Nephron (organoid): ENCODE results near the gene ETAA1.

Experiments used
- H3K27ac Mint-ChIP-seq, 3 experiments: 2 replicates each; pipeline ENCODE4 v1.8.0; 2020; ENCODE audit warnings: mixed read lengths in 3 of 3, mild to moderate bottlenecking in 2 of 3, moderate library complexity in 1 of 3
- H3K27me3 Mint-ChIP-seq: 2 replicates; pipeline ENCODE4 v1.8.0; 2021; ENCODE audit warnings: low read depth, mild to moderate bottlenecking, moderate library complexity, mixed read lengths
- H3K36me3 Mint-ChIP-seq: 2 replicates; pipeline ENCODE4 v1.8.0; 2020; ENCODE audit warnings: low read depth, mixed read lengths
- H3K4me1 Mint-ChIP-seq: 2 replicates; pipeline ENCODE4 v1.8.0; 2020; ENCODE audit warnings: mixed read lengths
- H3K4me3 Mint-ChIP-seq, 3 experiments: 2 replicates each; pipeline ENCODE4 v1.8.0; 2020; ENCODE audit warnings: mild to moderate bottlenecking in 3 of 3, mixed read lengths in 3 of 3, moderate library complexity in 2 of 3
- H3K9me3 Mint-ChIP-seq: 2 replicates; pipeline ENCODE4 v1.8.0; 2020; ENCODE audit warnings: mixed read lengths
- CTCF ChIP-seq, 3 experiments: fragments of 200-600 bp; sonication (generic); IDR thresholded peaks; one replicate each; pipeline ENCODE4 v1.5.0; 2021; ENCODE audit warnings: antibody characterized with exemption in 3 of 3; ENCODE audit not compliant: unreplicated experiment in 3 of 3

ETAA1 gene

GRCh38 chr2:67455219-67456142, 58.3 kb downstream of the ETAA1 start:
- no peak for TF ChIP-seq CTCF (IDR thresholded peaks at IDR 0.05; ENCODE audit: unreplicated experiment in 3 of 3)
- Mint-ChIP-seq H3K36me3 (no peaks in the 10 kb centered on the region), H3K9me3 (no peaks in the 10 kb centered on the region), H3K4me3 (no peak overlapping the region), H3K27ac (peak overlapping the region in 2 of 3 experiments; percentile 2 to 40), H3K27me3 (no peaks in the 10 kb centered on the region), H3K4me1 (peaks cover 11% of the 10 kb centered on the region)

- peaks cover 11% of the 10 kb centered on the region for H3K4me1 Mint-ChIP-seq
Measured at GRCh38 chr2:67456428-67456827, 59.3 kb downstream of the ETAA1 start.

GRCh38 chr2:67457699-67458098, 60.6 kb downstream of the ETAA1 start:
- no peak overlapping the region for H3K27ac Mint-ChIP-seq
- no peak for TF ChIP-seq CTCF (IDR thresholded peaks at IDR 0.05; ENCODE audit: unreplicated experiment in 3 of 3)
- H3K36me3 Mint-ChIP-seq = no peaks in the 10 kb centered on the region
- no peaks in the 10 kb centered on the region for H3K27me3 Mint-ChIP-seq
- H3K9me3 Mint-ChIP-seq = no peaks in the 10 kb centered on the region
- no peak overlapping the region for H3K4me3 Mint-ChIP-seq
- H3K4me1 Mint-ChIP-seq = peaks cover 11% of the 10 kb centered on the region

More at GRCh38 chr2:67456428-67456827, 59.3 kb downstream of the ETAA1 start:
- Mint-ChIP-seq H3K36me3 (no peaks in the 10 kb centered on the region), H3K27ac (peak overlapping the region in 1 of 3 experiments; percentile 40), H3K9me3 (no peaks in the 10 kb centered on the region), H3K4me3 (no peak overlapping the region), H3K27me3 (no peaks in the 10 kb centered on the region)
- no peak for TF ChIP-seq CTCF (IDR thresholded peaks at IDR 0.05; ENCODE audit: unreplicated experiment in 3 of 3)

- no peaks in the 10 kb centered on the region for H3K9me3 Mint-ChIP-seq
- H3K4me3 Mint-ChIP-seq = no peak overlapping the region
- H3K4me1 Mint-ChIP-seq = peaks cover 16% of the 10 kb centered on the region
- H3K27me3 Mint-ChIP-seq = no peaks in the 10 kb centered on the region
- TF ChIP-seq CTCF (IDR thresholded peaks at IDR 0.05; ENCODE audit: unreplicated experiment in 3 of 3) = no peak
- H3K36me3 Mint-ChIP-seq = no peaks in the 10 kb centered on the region
- H3K27ac Mint-ChIP-seq = no peak overlapping the region
Measured at GRCh38 chr2:67459761-67460160, 62.6 kb downstream of the ETAA1 start.
